Activated naive CD8-positive, alpha-beta T cell (primary cell): ENCODE data around the gene SLC17A9.

Source experiments
- H3K27ac Mint-ChIP-seq: one replicate; pipeline ENCODE4 v1.8.0; 2021; ENCODE audit warnings: mixed read lengths
- H3K27me3 Mint-ChIP-seq: one replicate; pipeline ENCODE4 v1.8.0; 2021; ENCODE audit warnings: mixed read lengths
- H3K36me3 Mint-ChIP-seq: one replicate; pipeline ENCODE4 v1.8.0; 2021; ENCODE audit warnings: mixed read lengths
- H3K4me1 Mint-ChIP-seq: one replicate; pipeline ENCODE4 v1.8.0; 2021; ENCODE audit warnings: low read depth, mixed read lengths
- H3K4me3 Mint-ChIP-seq: one replicate; pipeline ENCODE4 v1.8.0; 2021; ENCODE audit warnings: mild to moderate bottlenecking, mixed read lengths
- H3K9me3 Mint-ChIP-seq: one replicate; pipeline ENCODE4 v1.8.0; 2021; ENCODE audit warnings: low read depth, mixed read lengths

SLC17A9 gene

DNA sequence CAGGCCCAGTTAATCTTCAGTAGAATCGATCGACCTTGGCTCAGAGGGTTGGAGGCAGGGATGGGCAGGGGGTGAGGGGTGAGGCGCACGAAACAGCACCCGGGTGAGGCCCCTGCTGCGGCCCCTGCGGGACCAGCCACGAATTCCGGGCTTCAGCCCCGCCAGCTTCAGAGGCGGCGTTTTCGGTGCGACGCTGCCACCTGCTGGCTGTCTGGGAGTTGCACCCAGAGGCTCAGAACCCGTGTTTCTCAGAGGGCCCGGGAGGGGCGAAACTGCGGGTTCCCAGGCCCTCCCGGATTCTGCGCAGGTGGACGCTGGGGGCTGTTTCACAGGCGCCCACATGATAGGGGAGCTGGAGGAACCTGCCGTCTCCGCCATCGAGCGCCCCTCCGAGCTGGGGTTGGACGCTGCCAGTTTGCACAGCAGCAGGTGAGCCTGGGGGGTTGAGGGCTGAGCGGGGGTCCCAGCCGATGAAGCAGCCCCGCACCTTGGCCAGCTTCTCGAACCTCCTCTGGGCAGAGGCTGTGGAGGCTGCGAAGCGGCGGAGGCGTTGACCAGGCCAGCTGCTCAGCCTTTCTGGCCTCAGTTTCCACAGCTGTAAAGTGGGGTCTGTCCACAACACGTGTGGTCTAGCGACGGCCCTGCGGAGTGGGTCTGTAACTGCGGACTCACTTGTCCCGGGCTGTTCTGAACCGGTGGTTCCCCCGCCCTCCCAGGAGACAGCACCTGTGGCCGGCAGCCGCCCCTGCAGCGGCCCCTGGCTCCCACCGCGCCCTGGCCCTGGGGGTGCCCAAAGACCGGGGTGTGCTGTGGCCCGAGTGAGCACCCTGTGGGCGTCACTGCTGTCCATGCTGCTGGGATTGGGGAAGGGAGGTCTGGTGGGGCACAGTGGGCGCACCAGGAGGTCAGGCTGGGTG lies 56.8 kb downstream of the SLC17A9 start:
- Mint-ChIP-seq H3K9me3 (peaks cover 12% of the 10 kb centered on the region), H3K27ac (no peak overlapping the region), H3K36me3 (peaks cover 5% of the 10 kb centered on the region), H3K4me1 (peaks cover 26% of the 10 kb centered on the region), H3K27me3 (peaks cover 4% of the 10 kb centered on the region), H3K4me3 (peak overlapping the region; percentile 91)

DNA sequence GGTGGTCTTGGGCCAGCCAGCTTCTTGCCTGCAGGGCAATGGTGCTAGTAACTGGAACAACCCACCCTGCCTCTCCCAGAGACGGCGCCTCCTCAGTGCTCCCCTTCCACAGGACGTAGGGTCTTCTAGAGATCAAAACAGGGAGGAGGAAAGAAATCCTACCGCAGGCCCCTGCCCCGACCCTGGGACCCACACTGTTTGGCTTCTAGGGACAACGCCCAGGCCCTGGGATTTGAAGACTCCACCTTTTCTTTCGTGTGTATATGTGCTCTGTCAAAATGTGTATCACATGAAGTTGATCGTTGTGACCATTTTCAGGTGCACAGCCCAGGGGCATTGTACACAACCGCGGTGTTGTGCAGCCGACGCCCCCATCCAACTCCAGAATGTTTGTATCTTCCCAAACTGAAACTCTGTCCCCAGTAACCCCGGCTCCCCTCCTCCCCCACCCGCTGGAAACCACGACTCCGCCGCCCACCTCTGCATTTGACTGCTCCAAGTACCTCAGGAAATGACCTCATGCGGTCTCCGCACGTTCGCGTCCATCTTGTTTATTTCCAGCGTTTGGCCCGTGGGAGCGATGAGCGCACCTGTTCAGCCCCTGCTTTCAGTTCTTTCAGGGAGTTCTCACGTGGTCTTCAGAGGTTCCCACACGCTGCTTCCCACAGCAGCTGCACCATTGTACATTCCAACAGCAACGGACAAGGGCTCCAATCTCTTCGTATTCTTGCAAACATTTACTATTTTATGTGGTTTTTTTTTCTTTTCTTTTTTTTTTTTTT lies 57.7 kb downstream of the SLC17A9 start:
- Mint-ChIP-seq H3K36me3 (peaks cover 5% of the 10 kb centered on the region), H3K9me3 (peaks cover 12% of the 10 kb centered on the region), H3K27ac (peak overlapping the region; percentile 79)

DNA sequence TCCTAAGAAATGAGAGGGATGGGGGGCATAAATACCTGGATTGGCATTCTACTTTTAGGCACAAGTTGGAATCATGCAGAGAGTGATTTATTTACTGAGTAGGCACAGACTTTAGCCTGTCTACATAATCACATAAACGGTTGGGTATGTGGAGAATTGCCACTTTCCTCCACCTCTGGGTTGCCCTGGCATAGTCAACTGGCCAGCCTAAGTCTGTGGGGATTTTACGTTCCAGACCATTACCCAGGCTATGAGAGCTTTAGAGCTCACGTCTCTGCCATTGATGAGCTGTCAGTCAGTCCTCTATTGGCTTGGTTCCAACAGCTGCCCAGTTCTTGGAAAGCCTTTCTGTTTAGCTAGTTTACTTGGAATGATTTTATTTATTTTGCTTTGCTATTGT lies 59.3 kb downstream of the SLC17A9 start:
- peaks cover 4% of the 10 kb centered on the region for H3K27me3 Mint-ChIP-seq
- no peak overlapping the region for H3K27ac Mint-ChIP-seq
- peak overlapping the region; percentile 51 for H3K4me3 Mint-ChIP-seq
- H3K36me3 Mint-ChIP-seq: peaks cover 5% of the 10 kb centered on the region
- H3K9me3 Mint-ChIP-seq: peaks cover 12% of the 10 kb centered on the region
- peaks cover 23% of the 10 kb centered on the region for H3K4me1 Mint-ChIP-seq

More for the DNA sequence above, 57.7 kb downstream of the SLC17A9 start:
- Mint-ChIP-seq H3K4me1 (peaks cover 23% of the 10 kb centered on the region), H3K27me3 (peaks cover 4% of the 10 kb centered on the region), H3K4me3 (peak overlapping the region; percentile 91)

DNA sequence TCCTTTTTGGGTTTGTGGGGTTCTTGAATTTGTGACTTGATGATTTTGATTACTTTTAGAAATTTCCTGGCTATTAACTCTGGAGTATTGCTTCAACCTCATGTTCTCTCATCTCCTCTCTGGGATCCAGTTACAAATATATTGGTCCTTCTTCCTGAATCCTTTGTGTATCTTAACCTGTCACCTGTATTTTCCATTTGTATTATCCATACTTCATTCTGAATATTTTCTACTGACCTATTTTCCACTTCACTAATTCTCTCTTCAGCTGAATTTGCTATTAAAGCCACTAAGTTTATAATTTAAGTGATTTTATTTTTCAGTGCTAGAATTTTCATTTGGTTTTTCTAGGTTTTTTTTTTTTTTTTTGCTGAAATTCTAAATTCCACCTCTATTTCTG lies 60.7 kb downstream of the SLC17A9 start:
- no peak overlapping the region for H3K27ac Mint-ChIP-seq
- H3K36me3 Mint-ChIP-seq: peaks cover 5% of the 10 kb centered on the region
- H3K9me3 Mint-ChIP-seq: peaks cover 12% of the 10 kb centered on the region
- H3K4me3 Mint-ChIP-seq: no peak overlapping the region
- peaks cover 4% of the 10 kb centered on the region for H3K27me3 Mint-ChIP-seq
- H3K4me1 Mint-ChIP-seq: peaks cover 18% of the 10 kb centered on the region

DNA sequence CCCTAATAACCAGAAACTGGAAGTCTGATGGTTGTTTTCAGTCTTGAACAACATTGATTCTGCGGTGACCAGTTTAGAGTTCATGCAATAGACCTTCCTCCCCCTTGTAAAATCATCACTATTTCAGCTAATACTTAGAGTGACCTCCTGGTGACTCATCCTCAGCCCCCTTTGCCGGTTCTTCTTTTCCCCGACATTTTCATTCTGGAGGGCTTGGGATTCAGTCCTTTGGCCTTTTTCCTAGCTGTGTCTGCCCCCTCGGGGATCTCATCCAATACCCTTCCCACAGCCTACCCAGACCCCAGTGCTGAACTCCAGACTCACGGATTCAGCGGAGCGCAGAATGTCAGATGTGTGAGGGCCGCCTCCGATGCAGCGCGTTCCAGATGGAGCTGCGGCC lies 61.8 kb downstream of the SLC17A9 start:
- Mint-ChIP-seq H3K4me1 (peaks cover 8% of the 10 kb centered on the region), H3K27ac (no peak overlapping the region), H3K27me3 (peaks cover 2% of the 10 kb centered on the region), H3K9me3 (peaks cover 12% of the 10 kb centered on the region), H3K4me3 (no peak overlapping the region), H3K36me3 (peaks cover 5% of the 10 kb centered on the region)

DNA sequence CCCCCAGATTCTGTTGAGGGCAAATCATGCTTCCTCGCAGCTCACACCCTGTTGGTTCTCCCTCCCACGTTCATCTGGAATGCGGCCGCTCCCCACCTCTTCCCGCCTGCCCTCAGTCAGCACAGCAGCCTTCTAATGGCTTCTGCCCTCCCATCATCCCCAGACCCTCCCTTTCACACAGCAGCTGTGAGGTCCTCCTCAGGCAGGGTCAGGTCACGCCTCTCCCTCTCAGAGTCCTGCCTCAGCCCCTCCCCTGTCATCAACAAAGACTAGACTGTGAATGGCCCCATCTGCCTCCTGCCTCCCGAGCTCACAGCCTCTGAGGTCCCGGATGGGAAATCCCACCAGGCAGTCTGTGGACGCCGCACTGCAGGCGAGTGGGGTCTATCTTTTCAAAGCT lies 62.2 kb downstream of the SLC17A9 start:
- H3K36me3 Mint-ChIP-seq: peaks cover 5% of the 10 kb centered on the region
- peaks cover 8% of the 10 kb centered on the region for H3K4me1 Mint-ChIP-seq
- no peak overlapping the region for H3K4me3 Mint-ChIP-seq
- H3K27ac Mint-ChIP-seq: no peak overlapping the region
- H3K9me3 Mint-ChIP-seq: peaks cover 12% of the 10 kb centered on the region
- H3K27me3 Mint-ChIP-seq: peaks cover 2% of the 10 kb centered on the region

DNA sequence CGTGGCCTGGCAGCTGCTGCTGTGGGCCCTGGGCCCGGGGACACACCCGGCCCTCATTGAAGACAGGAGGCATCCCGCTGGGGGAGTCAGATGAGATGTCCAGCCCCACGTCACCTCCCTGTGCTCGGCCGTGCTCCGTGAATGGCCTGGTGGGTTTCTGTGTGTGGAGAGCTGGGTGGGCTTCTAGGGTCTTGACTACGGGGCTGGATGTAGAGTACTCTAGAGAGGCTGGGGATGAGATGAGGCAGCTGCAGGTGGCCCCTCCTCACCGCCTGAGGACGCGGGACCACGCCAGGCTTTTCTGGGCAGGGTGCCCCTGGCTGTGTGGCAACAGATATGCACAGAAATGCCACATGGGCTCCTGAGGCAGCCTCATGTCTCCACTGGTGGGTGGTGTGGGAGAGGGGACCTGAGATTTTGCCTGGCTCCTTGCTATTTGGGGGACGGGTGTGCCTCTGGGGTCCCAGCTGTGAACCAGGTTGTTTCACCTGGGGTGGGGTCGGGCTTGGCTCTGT lies 62.7 kb downstream of the SLC17A9 start:
- Mint-ChIP-seq H3K9me3 (peaks cover 12% of the 10 kb centered on the region), H3K4me1 (peaks cover 3% of the 10 kb centered on the region), H3K27ac (no peak overlapping the region), H3K36me3 (peaks cover 5% of the 10 kb centered on the region), H3K27me3 (peaks cover 2% of the 10 kb centered on the region), H3K4me3 (no peak overlapping the region)

DNA sequence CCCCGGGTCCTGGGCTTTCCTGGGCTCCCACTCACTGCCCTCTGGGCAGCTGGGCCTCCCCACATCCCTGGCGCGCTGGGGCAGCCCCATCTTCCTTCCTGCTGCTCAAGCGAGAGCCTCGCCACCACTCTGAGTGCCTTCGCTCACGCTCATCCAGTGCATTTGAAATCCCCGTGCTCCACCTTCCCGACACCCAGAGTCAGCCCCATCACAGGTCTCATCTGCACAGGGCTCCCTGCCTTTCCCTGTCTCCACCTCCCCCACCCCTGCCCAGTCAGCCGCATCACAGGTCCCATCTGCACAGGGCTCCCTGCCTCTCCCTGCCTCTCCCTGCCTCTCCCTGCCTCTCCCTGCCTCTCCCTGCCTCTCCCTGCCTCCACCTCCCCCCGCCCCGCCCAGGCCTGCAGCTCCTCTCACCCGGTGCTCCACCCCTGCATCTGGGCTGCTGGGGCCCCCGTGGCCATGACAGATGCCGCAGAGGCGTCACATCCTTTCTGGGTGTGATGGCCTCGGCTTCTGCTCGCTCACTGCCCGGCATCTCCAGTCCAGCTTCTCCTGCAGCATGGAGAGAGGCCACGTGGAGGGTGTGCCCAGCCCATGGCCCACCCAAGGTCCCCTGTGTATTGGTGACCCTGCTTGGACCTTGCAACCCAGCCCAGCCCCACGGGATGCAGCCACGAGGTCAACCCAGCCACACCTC lies 63.3 kb downstream of the SLC17A9 start:
- no peaks in the 10 kb centered on the region for H3K4me1 Mint-ChIP-seq
- peaks cover 5% of the 10 kb centered on the region for H3K36me3 Mint-ChIP-seq
- H3K4me3 Mint-ChIP-seq: no peak overlapping the region
- no peak overlapping the region for H3K27ac Mint-ChIP-seq
- peaks cover 12% of the 10 kb centered on the region for H3K9me3 Mint-ChIP-seq
- H3K27me3 Mint-ChIP-seq: peaks cover 2% of the 10 kb centered on the region

DNA sequence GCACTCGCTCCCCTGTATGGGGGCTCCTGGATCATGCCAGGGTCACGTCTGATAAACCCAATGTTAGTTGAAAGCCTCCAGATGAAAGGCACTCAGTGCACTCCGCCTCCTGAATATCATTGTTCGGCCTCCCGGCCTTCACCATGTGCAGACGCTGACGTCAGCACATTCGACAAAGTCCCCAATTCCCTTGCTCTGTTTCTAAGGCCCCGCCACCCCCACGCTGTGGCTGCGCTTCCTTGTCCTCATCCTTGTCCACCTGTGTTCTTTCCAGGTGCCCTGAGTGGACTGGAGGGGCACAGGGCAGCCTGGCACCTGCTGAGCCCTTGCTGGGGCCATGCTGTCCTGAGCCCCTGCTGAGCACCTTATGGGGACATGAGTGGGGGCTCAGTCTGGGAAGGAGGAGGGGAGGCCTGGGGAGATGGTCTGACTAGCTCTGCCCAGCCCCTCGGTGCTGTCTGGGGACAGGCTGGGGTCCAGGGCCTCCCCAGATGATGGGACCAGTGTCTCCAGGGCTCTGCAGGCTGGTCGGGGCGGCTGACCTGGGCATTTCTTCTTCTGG lies 64.1 kb downstream of the SLC17A9 start:
- Mint-ChIP-seq H3K4me1 (no peaks in the 10 kb centered on the region), H3K4me3 (no peak overlapping the region), H3K36me3 (peaks cover 5% of the 10 kb centered on the region), H3K27me3 (peaks cover 2% of the 10 kb centered on the region), H3K9me3 (peaks cover 12% of the 10 kb centered on the region), H3K27ac (no peak overlapping the region)

DNA sequence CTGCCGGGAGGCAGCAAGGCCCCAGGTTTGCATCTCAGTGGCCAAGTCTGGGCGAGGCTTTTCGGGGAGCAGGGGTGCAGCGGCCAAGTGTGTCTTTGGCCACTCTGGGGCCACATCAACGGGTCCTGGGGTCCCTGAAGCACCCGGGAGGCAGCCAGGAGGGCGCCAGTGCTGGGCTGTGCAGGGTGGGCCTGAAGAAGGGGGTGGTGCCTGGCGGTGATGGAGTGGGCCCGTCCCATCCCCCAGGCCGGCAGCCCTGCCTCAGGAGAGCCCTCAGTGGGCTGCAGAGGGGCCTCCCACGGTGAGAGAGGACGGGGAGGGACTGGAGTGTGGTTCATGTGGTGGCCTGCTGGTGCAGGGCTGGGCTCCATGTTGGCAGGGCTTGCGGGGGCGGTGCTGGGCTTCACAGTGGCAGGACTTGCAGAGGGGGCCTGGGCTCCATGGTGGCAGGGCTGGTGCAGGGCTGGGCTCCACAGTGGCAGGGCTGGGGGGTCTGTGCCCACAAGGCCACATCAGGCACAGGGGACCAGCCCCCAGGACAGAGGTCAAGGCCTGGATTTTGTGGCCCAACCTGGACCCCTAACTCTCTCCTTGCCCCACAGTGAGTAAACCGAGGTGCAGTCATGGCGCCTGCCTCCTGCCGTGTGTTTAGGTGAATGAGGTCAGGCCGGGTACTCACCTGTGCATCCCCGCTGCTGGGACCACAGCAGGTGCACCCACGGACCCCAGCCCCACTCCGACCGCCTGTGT lies 64.7 kb downstream of the SLC17A9 start:
- H3K4me1 Mint-ChIP-seq: no peaks in the 10 kb centered on the region
- peaks cover 5% of the 10 kb centered on the region for H3K36me3 Mint-ChIP-seq
- H3K27ac Mint-ChIP-seq: no peak overlapping the region
- H3K9me3 Mint-ChIP-seq: peaks cover 12% of the 10 kb centered on the region
- H3K4me3 Mint-ChIP-seq: no peak overlapping the region
- H3K27me3 Mint-ChIP-seq: peaks cover 2% of the 10 kb centered on the region

DNA sequence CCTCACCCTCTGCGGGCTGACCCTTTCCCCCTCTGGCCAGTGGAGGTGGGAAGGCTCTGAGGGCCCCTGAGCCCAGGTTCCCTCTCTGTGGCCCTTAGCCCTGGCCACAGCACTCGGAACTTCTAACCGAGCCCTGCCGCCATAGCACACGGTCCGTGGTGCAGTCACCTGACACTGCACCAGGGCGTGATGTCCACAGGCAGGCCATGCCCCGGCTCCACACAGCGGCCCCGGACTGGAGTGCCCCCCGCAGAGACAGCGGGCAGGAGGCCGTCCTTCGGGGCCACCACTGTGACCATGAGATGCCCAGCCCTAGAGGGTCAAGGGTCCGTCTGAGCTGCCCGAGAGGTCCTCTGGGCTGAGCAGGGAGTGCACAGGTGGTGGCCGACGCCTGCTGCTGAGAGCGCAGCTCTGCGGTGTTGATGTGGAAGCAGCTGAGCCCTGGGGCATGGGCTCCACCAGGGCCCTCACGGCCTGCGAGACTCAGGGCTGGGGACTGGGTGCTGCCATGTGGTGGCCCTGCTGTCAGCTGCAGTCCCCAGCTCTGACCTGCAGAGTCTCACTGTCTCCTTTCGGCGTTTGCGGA lies 65.4 kb downstream of the SLC17A9 start:
- peaks cover 2% of the 10 kb centered on the region for H3K27me3 Mint-ChIP-seq

More for the DNA sequence above, 65.4 kb downstream of the SLC17A9 start:
- H3K4me3 Mint-ChIP-seq: no peak overlapping the region
- peaks cover 3% of the 10 kb centered on the region for H3K36me3 Mint-ChIP-seq
- H3K9me3 Mint-ChIP-seq: peaks cover 11% of the 10 kb centered on the region
- H3K27ac Mint-ChIP-seq: no peak overlapping the region
- H3K4me1 Mint-ChIP-seq: no peaks in the 10 kb centered on the region
